NCI-H524 (cell line): ENCODE measurements around the gene RPP25L.

Experiments used
- DNase-seq, 2 experiments: peaks; one replicate each; lab custom pipeline; 2025; lab: John Stamatoyannopoulos, UW

Gene RPP25L

DNA sequence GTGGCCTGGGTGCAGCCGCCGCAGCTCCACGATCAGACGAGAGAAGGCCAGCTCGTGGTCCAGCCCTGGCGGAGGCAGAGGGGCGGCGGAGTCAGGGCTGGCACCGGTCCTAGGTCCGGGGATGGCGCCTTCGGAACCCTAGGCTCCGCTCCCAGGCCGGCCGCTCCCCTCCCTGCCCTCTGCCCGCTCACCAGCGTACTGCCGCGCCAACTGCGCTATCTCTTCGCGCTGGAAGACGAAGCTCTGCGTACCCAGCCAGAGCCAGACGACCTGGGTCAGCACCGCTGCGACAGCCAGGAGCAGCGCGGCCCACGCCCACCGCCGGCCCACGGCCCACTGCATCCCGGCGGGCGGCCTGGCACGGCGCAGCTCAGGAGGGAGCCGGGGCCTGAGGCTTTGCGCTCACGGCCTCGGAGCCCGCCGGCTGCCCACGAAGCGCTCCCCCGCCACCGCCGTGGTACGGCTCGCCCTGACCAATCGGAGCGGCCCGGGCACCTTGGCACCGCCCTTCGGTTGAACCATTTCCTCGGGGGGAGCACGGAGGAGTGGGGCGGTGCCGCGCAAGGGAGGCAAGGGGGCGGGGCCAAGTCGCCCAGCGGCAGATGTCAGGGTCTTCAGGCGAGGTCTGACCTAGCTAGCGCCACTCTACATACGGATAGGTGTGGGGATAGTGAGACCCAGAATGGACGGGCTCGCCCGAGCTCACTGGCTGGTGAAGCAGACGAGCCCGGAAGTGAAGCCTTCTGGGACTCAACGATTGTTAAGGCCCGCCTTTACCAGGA is 25.6 kb upstream of the RPP25L start, which contains the start of gene SIGMAR1:
Gene SIGMAR1 (minus strand): TSS at position 432 of the 782 bp plus-strand sequence. CDS start 90 bp downstream, at position 342.
- DNase-seq, result peak; percentile 92 to 93

DNA sequence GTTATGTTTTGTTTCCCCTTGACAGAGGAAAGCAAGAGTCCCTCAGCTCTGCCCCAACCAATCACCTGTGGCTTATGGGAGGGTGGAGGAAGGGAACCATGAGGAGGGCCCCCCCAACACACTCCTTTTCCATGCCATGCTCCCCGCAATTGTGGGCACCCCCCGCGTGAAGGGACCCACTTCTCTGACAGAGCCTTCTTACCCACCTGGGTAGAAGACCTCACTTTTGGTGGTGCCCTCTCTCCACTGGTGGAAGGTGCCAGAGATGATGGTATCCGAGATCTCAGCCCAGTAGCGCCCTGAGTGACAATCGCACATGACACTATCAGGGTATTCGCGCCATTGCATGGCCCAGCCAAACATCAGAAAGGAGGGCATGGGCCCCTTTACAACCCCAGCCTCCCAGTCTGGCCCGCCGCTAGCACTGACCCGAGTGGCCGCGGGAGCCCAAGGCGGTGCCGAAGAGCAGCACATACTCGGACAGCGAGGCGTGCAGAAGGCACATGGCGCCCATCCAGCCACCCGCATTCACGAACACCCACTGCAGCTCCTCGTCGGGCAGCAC is 25.0 kb upstream of the RPP25L start:
- DNase-seq, result peak in 1 of 2 experiments; percentile 42

DNA sequence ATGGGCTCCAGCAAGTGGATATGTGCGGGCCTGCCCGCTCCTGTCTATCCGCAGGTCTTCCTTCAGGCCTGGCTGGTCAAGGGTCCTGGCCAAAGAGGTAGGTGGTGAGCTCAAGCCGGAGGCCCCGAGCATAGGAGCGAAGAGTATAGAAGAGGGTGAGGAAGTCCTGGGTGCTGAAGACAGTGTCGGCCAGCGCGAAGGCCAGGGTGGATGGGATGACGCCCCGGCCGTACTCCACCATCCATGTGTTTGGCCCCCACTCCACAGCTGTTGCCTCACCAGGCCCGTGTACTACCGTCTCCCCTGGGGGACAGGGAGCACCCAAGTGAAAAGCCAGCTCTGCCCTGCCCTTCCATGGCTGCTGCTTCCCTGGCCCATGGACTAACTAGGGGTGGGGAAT is 23.7 kb upstream of the RPP25L start:
- DNase-seq, result no peak

DNA sequence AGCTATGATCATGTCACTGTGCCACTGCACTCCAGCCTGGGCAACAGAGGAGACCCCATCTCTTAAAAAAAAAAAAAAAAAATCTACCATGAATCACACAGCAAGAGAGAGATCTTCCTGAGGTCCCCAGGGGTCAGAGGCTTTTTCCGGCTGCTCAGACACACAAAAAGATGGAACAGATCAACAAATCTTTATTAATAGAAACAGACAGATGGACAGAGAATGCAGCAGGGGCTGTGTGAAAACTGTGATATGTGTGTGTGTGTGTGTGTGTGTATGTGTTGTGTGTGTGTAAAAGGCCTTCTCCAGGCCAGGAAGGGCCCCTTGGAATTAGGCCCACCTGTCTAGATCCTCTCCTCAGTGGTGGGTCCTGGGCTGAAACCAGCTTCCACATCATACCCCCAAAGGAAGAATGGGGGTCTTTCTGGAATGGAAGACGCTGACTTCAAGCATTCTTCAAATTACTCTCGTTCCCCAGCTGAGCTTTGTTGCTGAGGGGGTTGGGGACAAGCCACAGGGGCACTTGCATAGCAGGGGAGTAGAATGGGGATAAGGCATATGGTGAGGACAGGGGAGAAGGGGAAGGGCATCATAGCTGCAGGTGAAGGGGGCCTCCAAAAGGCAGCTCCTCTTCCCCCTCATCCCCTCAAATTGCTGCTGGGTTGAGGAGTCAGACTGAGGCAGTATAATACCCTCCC is 22.8 kb upstream of the RPP25L start:
- no peak for DNase-seq

DNA sequence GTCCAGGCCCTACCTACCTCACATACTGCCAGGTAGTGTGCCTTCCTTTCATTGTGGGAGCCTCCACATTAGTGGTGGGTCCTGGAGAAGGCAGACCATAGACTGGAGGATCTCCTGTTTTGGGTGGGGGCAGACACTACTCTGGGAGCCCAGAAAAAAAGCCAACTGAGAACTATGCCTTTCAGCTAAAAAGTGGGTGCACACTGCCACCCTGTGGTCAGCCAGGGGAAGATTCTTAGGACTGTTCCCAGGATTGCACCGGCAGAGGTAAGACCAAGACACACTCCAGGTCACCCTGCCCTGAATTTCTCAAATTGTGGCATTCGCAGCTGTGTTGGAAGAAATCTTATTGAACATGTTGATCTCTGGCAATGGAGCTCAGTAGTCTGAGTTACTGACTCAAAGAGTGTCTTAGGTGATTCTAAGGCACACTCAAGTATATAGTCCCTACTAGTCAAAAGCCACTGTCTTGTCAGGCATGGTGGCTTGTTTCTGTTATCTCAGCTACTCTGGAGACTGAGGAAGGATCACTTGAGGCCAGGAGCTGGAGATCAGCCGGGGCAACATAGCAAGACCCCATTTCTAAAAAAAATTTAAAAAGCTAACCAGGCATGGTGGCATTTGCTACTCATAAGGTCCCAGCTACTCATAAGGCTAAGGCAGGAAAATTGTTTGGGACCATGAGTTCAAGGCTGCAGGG is 22.1 kb upstream of the RPP25L start:
- peak; percentile 30 to 68 for DNase-seq

DNA sequence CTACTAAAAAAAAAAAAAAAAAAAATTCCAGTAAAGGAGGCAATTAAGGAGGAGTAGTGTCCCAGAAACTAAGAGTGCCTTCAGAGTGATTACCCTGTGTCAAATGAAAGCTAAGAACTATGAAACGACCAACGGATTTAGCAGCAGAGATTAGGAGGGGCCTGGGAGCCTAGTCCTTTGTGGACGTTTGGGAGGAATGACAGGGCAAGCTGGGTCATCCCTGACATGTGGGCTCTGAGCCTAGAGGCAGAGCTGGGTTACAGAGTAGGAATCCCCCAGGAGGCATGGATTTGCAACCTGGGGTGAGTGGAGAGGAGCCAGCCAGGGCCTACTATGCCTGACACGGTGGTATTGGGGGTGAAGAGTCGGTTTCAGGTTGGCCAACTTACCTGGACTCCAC is 21.3 kb upstream of the RPP25L start:
- no peak for DNase-seq

DNA sequence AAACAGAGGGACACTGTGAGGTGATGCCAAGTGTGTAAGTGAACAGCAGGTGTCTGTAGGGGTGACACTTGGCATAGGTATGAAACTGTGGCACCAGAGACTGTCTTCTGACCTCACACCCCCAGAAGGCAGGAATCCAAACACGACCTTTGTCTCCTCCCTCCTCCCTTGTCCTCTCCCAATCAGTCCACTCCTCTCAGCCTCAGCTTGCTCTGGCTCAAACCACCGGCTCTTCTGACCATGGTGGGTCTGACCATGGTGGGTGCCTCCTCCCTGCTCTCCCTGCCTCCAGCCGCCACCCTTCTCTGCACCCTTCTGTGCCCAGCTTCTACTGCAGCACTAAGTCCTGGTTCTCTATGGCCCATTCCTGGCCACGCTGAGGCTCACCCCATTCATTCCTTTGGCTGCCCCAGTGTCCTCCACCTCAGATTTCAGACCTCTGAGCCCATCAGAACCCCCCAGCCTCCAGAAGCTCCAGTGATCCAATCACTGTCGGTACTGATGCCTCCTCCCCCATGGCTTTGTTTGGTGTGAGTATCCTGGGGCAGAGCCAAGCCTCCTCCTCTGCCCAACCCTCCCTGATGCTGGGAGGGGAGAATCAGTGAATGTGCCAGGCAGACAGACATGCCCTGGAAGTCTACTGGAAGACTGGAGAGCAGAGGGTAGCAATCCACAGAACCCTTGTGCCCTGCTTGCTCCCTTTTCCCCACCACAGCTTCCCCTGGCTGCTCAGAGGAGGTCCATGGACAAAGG is 18.7 kb upstream of the RPP25L start:
- DNase-seq, result no peak

DNA sequence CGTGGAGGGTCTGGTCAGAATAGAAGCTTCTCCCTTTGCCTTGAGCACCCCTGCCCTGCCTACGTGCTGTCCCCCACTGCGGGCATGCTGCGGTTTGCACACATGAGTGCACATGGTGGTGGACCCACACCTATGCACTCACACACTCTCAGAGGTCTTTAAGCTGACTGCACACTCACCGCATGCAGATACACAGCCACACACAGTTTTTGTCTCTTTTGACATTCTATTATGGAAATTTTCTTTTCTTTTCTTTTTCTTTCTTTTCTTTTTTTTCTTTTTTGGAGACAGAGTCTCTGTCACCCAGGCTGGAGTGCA is 17.6 kb upstream of the RPP25L start:
- no peak for DNase-seq

DNA sequence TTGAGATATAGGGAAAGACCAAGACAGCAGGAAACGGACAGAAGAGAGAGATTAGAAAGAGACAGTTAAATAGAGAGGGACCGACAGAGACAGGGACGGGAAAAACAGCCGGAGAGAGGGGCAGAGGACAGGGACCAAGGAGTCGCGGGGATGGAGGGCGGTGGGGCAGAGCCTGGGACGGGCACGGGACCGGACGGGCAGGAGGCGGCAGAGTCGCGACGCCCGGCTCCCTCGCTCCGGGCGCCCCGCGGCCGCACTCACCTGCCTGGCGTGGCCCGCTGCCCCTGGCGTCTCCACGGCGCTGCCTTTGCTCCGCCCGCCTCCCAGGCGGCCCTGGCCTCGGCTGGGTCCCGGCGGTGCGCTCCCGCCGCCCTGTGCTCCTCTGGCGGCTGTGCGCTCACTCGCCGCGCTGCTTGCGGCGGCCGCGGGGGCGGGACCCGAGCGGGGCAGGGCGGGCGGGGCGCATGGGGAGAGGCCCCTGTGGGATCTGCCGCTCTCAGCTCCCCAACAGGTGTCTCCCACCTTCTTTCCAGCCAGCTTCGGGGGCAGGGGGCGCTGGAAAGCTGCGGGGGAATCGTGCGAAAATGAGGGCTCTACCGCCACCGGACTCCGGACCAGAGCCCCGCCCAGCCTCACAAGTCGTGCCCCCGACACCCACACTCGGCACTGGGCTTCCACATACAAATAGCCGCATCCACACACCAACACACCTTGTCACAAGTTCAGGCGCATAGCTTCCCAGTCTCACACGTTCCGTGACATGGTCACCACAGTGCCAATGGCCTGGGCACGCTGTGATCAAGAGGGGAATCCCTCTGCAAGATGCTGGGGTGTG is 17.0 kb upstream of the RPP25L start, which contains the start of gene ARID3C:
Gene ARID3C (minus strand): TSS at position 411 of the 835 bp plus-strand sequence. CDS start 1,052 bp downstream, outside the sequence.
- peak in 1 of 2 experiments; percentile 25 for DNase-seq

DNA sequence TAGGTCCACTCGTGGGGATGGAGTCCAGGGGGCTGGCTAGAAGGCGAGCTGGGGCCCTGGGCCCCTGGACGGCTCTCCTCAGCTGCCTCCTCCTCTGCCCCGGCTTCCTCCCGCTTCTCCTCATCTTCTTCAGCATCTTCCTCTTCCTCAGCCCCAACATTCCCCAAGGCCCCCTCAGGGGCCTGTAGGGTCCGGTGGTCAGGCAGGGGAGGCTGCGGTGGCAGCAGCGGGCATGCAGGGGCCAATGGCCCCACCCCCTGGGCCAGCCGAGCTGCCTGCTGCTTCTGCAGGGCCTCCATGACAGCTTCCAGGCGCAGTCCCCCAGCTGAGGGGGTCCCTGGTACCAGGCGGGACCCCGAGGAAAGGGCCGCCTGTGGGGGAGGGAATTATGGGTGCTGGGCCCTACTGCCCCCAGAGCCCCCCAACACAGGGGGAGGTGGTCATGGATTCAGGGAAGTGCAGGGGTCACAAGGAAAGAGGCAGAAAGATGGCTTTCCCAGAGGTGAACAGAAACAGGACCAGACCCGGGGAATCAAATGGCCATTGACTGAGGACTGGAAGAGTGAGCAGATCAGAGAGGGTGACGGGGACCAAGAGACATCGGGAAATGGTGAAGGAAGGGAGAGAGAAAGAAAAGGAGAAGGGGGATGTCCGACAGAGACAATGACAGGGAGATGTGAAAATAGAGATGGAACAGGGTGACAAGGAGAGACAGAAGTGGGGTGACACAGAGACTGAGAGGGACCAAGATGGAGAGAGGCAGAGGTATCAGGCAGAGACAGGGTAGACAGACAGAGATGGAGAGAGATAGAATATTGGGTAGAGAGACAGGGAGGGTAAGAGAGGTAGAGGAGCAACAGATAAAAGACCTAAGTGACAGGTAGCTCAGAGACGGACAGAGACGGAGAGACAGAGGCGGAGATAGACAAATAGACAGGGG is 16.1 kb upstream of the RPP25L start:
- DNase-seq, result no peak

DNA sequence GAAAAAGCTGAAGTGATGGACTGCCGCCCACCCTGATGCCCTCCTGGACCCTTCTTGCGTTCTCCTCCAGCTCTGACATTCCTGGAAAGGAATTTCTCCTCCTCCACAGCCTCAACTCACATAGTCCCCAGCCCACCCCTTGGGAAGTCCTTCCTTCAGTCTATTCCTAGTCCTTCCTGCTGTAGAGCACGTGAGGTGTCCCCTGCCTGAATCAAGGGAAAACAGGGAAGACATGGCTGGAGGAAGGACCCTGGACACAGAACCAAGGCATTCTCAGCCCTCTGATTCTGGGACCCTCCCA is 13.2 kb upstream of the RPP25L start:
- DNase-seq, result no peak

DNA sequence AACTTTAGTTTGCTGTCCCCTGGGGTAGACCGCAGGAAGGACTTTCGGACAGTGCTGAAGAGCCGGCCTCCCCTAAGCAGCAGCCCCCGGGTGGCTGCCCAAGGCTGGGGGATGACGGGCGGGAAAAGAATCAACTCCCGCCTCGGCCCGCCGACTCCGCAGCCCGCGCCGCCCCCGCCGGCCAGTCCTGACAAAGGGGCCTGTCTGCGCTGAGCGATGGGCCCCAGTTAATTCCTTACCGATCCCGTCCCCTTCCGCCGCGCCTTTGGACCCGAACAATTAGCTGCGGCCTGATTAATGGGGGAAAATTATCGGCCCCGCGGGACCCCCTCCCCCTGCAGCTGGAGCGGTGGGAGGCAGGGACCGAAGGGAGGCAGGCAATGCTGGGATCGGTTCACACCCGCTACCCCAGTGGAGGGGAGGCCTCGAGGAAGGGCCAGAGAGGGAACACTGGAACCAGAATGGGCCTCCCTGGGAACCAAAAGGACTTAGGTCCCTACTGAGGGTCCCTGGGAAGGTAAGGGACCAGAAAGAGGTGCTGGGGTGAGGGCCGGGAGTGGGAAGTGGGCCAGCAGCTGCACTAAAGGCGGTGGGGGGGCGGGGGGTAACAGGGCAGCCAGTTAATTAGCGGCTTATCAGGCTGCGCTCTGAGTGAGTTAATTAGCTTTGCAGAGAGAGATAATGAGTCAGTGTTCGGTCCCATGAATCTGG is 12.7 kb upstream of the RPP25L start:
- DNase-seq, result no peak

DNA sequence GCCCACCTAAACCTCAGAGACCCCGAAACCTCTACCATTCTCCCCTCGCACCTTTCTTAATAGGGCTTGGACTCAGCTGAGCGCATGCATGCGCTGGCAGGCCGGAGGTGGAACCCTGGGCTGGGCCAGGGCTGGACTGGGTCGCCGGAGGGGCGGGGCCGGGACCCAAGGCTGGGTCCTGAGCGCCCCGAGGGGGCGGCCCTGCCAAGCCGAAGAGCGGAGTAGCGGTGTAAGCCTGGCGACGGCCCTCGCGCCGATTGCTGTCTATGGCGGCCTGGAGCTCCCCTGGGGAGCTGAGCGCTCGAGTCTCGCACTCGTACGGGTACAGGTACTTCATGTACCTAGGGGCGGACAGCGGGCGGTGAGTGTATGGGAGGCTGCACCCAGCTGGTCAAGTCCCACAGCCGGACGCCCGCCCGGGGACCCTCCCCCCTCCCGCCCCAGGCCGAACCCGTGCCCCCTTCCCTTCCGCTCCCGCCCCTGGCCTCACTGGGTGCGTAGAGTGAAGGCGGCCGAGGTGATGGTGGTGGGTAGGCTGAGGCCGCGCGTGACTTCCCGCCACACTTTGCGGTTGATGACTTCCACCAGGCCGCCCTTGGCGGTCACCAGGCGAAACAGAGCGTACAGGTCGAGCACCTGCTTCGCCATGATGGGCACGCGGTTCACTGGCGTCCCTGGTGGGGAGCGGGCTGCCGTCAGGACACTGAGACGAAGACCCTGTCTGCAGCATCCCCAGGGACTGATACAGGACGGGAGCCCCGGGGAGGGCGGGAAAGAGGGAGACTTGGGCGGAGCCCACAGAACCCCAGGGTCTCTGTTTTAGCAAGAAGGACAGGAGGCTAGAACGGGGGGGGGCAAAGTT is 11.7 kb upstream of the RPP25L start:
- no peak for DNase-seq

DNA sequence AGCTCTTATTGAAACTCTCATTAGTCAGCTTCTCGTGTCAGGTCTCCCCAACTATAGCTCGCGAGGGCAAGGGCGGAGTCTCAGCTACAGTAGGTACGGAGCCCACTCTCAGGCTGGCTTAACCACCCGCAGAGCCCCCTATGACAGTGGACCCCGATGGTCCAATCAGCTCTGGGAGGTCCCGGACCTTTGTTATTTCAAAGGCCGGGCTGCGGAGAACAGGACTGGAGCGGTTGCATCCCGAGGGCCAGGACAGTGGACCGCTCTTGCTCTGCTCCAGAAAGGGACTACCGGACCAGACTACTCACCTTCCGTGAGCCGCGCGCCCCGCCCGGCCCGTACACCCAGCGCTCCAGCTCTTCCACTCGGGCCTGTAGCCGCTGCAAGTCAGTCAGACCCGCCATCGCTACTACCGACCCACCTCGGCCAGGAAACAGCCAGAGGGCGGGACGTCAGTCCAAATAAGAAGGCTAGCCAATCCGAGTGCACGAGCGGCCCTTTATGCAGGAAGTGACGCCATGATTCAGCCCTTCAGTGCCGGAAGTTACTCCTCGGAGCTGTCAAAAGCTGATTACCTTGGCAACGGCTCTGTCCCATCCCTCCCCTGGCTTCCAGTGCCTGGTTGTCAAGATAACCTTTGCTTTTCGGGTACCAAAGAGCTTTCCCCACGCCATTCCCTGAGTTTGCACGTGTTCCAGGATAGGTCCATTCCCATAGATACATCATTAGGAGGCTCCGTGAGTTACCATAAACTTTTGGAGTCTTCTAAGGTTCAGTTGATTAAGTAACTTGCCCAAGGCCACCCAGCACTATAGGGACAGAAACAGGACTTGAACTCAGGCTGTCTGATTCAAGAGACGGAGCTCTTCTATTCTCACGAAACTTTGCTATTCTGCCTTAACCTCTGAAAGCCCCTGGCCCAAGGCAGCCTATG is 8.4 kb upstream of the RPP25L start, which contains the start of gene DCTN3:
Gene DCTN3 (minus strand): TSS at position 435 of the 934 bp plus-strand sequence. CDS start 31 bp downstream, at position 404.
- DNase-seq, result peak; percentile 84 to 95

DNA sequence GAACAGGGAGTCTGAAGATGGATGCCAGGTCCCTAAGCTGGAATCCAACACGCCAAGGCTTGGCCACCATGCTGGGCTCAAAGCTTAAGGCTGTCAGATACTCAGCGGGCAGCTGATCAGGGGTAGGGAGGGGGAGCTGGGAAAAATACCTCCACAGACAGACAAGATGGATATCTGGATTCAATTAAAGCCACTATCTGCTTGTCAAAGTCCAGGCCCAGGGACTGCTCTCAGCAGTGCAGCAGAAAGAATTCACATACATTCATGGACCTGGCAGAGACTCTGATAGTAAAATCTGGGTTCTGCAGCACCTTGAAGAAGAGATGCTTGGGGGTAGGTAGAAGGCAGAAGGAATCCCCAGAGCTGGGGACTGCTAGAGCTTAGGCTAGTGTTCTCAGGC is 3.2 kb upstream of the RPP25L start:
- DNase-seq, result no peak

DNA sequence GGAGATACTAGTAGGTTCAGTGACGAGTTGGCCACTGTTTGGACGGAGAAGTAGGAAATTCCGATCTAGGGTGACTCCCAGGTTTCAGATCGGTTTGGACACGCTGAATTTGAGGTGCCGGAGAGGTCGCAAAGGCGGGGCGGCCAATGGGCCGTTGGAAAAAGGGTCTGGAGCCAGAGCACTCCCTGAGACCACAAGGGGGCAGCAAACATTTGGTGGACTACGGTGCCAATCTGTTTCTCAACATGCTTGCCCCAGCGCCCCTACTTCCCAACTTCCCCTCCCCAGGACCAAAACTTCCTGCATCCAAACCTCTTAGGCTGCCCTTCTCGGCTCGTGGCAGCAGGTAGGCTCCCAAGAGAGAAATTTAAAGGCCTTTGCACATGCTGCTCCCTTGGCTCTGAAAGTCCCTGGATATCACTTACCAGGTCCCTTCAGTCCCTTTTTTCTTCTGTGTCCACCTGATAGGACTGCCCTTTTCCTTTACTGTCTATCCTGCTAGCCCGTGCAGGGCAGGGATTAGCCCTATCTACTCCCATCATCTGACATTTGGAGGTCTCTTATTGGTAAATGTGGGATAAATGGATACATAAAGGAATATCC is 992 bp upstream of the RPP25L start:
- peak; percentile 46 to 78 for DNase-seq
